Endothelial cell of umbilical vein (primary cell): ENCODE data around the gene ADGRL3. TPM values are rescaled to one million over a fixed set of nuclear protein-coding genes. Genes with fewer than 3 reads are reported as not detected.

Experiments used
- BruUV-seq: library from RNA; stranded (reverse); fragments of 400-500 nt; replicated peaks from 2 replicates; lab custom pipeline; 2021; lab: Mats Ljungman, UMichigan
- CTCF ChIA-PET: fragments of 300-600, 350-600 bp; sonication (Branson Sonifier 250); formaldehyde crosslinking; loops from one replicate; lab custom pipeline; 2021; ENCODE audit warnings: antibody characterized with exemption, inconsistent platforms; lab: Charles Lee
- POLR2A ChIA-PET: fragments of 300-600, 350-600 bp; sonication (Branson Sonifier 250); formaldehyde crosslinking; loops from one replicate; lab custom pipeline; 2021; ENCODE audit warnings: antibody characterized with exemption, inconsistent platforms; lab: Charles Lee
- DNase-seq: peaks from one replicate; pipeline ENCODE4 v3.0.0-alpha.2; 2011; ENCODE audit warnings: low read depth, low spot score
- FAIRE-seq: peaks from 2 replicates; lab custom pipeline; 2011; peaks lifted over from hg19 to GRCh38; lab: Jason Lieb, UNC
- H2AFZ ChIP-seq: 2 replicates; pipeline ENCODE4 v1.6.0; 2012; ENCODE audit warnings: low read depth, low read length, control low read depth, inconsistent platforms
- H3K27ac ChIP-seq: 2 replicates; pipeline ENCODE4 v1.5.1; 2011; ENCODE audit warnings: low read depth, mild to moderate bottlenecking, control low read depth, low read length, moderate library complexity; ENCODE audit not compliant: insufficient read depth
- H3K27me3 ChIP-seq, 2 experiments: 2 replicates each; pipeline versions ENCODE4 v1.6.0 to v1.6.1; 2011; ENCODE audit warnings: low read length in 2 of 2, mixed read lengths in 1 of 2; ENCODE audit not compliant: control insufficient read depth in 2 of 2, insufficient read depth in 2 of 2
- H3K36me3 ChIP-seq, 2 experiments: 2 replicates in 1 of 2; 3 replicates in 1 of 2; pipeline ENCODE4 v1.5.1; 2011; ENCODE audit warnings: low read length in 2 of 2, mild to moderate bottlenecking in 1 of 2, moderate library complexity in 1 of 2; ENCODE audit not compliant: control insufficient read depth in 2 of 2, insufficient read depth in 2 of 2; ENCODE audit errors: extremely low read depth in 1 of 2
- H3K4me1 ChIP-seq: 3 replicates; pipeline ENCODE4 v1.5.1; 2011; ENCODE audit warnings: mild to moderate bottlenecking, low read length; ENCODE audit not compliant: control insufficient read depth, insufficient read depth; ENCODE audit errors: extremely low read depth
- H3K4me2 ChIP-seq: 2 replicates; pipeline ENCODE4 v1.6.1; 2011; ENCODE audit warnings: low read length, control low read depth, mixed read lengths; ENCODE audit not compliant: insufficient read depth
- H3K4me3 ChIP-seq, 3 experiments: fragments of 200-600 bp in 1 of 3; sonication (generic), shearing (Covaris generic) in 1 of 3; replicated peaks in 1 of 3; 2 replicates each; pipeline ENCODE4 v1.5.1; 2011 to 2016; ENCODE audit warnings: control low read depth in 3 of 3, low read length in 3 of 3, mild to moderate bottlenecking in 2 of 3, inconsistent platforms in 1 of 3, low read depth in 1 of 3, moderate library complexity in 1 of 3; ENCODE audit not compliant: insufficient read depth in 1 of 3
- H3K79me2 ChIP-seq: 2 replicates; pipeline ENCODE4 v1.6.0; 2012; ENCODE audit warnings: low read length, inconsistent platforms; ENCODE audit not compliant: control insufficient read depth, insufficient read depth
- H3K9ac ChIP-seq: replicated peaks from 2 replicates; pipeline ENCODE3; 2011; ENCODE audit warnings: low read length, control low read depth; ENCODE audit not compliant: insufficient read depth; ENCODE audit errors: extremely low read depth
- H3K9me1 ChIP-seq: replicated peaks from 3 replicates; pipeline ENCODE4 v1.6.0; 2011; ENCODE audit warnings: mild to moderate bottlenecking, low read length; ENCODE audit not compliant: control insufficient read depth, insufficient read depth; ENCODE audit errors: extremely low read depth
- H3K9me3 ChIP-seq: replicated peaks from 2 replicates; pipeline ENCODE4 v1.5.1; 2012; ENCODE audit warnings: low read length, inconsistent platforms; ENCODE audit not compliant: control insufficient read depth, insufficient read depth
- H4K20me1 ChIP-seq: replicated peaks from 2 replicates; pipeline ENCODE3; 2011; ENCODE audit warnings: mild to moderate bottlenecking, low read length; ENCODE audit not compliant: control insufficient read depth, insufficient read depth; ENCODE audit errors: extremely low read depth
- EZH2 ChIP-seq: IDR thresholded peaks from 2 replicates; pipeline ENCODE4 v1.6.1; 2012; ENCODE audit warnings: borderline replicate concordance, low read depth, mild to moderate bottlenecking, moderate library complexity, low read length, inconsistent platforms; ENCODE audit not compliant: severe bottlenecking
- FOS ChIP-seq: IDR thresholded peaks from 2 replicates; pipeline ENCODE4 v1.6.1; 2011; ENCODE audit warnings: mild to moderate bottlenecking, low read length, moderate library complexity, borderline replicate concordance; ENCODE audit not compliant: insufficient read depth
- GATA2 ChIP-seq: IDR thresholded peaks from 2 replicates; pipeline ENCODE4 v1.7.0; 2011; ENCODE audit warnings: low read depth, mild to moderate bottlenecking, moderate library complexity, mixed read lengths, low read length; ENCODE audit not compliant: insufficient read length, insufficient read depth
- JUN ChIP-seq: IDR thresholded peaks from 2 replicates; pipeline ENCODE4 v1.6.1; 2011; ENCODE audit warnings: borderline replicate concordance, low read depth; ENCODE audit not compliant: insufficient read length, insufficient read depth
- POLR2A ChIP-seq: IDR thresholded peaks from 2 replicates; pipeline ENCODE4 v1.6.1; 2012; ENCODE audit warnings: low read depth, mild to moderate bottlenecking, control low read depth, low read length
- POLR2AphosphoS5 ChIP-seq: IDR thresholded peaks from 2 replicates; pipeline ENCODE4 v1.6.1; 2012; ENCODE audit warnings: low read depth, mild to moderate bottlenecking, control low read depth, low read length, moderate library complexity; ENCODE audit not compliant: insufficient read depth
- dilution Hi-C: fragments of 300-500 bp; cut with MboI; formaldehyde crosslinking; loops from one replicate; pipeline ENCODE4 v1.15.0; 2019; ENCODE audit warnings: low sequenced_read_pairs; ENCODE audit not compliant: extremely low pct_ligation_motif_present
- intact Hi-C: fragments of 100-400 bp; cut with micrococcal nuclease; formaldehyde crosslinking; loops from one replicate; pipeline ENCODE4 v1.10.0; 2022
- polyA plus RNA-seq, 4 experiments: library from polyadenylated mRNA; depleted of rRNA in 3 of 4; stranded (reverse) in 3 of 4; unstranded in 1 of 4; fragments of >200 nt; gene quantifications; 2 replicates each; pipeline versions ENCODE4 v1.2.1 to v1.2.3, GENCODE V29; 2011 to 2012; ENCODE audit warnings: missing spikeins in 1 of 4
- total RNA-seq: library from RNA; stranded (reverse); gene quantifications from 2 replicates; pipeline ENCODE4 v1.2.3, GENCODE V29; 2021
- TF ChIP-seq, protein P1 (sequence below), 2 donors: IDR thresholded peaks; 1 replicate in 1 of 2; 2 replicates in 1 of 2; pipeline ENCODE4 v1.5.1; 2011; ENCODE audit warnings: low read length in 2 of 2, mild to moderate bottlenecking in 2 of 2, moderate library complexity in 2 of 2, control low read depth in 1 of 2, inconsistent platforms in 1 of 2, low read depth in 1 of 2; ENCODE audit not compliant: insufficient read depth in 1 of 2; ENCODE audit errors: extremely low read depth in 1 of 2
- TF ChIP-seq, protein P2 (sequence below): IDR thresholded peaks from 2 replicates; pipeline ENCODE4 v1.6.1; 2011; ENCODE audit not compliant: insufficient read depth, insufficient read length

Gene ADGRL3
- total and polyA plus RNA-seq, 2 donors (not counting 3 experiments of a cell fraction or from before 2014, with no cell fraction given), result not detected

DNA sequence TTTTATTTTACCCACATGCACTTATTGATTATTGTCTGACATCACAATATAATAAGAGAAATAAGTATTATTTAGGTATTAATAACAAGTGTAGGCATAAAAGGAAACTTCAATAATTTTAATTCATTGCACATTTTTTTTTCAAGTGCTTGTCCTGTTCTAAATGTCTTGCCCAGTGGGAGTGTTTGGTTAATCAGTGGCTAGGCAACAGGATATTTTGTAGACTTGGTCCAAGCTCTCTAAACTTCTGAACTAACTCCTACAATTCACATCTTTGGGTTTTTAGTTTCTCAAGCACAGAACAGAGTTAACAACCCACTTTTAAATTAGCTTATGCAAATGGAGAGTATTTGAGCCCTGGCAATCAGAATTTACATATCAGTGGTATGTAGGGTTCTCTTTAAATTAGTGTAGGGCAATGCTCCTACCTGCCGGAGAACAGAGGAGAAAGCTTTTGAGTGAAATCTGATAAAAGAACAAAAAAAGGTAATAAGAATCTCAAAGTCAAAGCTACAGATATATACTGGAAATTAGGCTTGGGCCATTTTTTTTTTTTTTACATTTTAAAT lies 353.5 kb downstream of the ADGRL3 start:
- H3K79me2 ChIP-seq, result no peaks in the 10 kb centered on the region
- dilution Hi-C loops, result no loop called here
- H3K27ac ChIP-seq, result no peak overlapping the region
- no peak overlapping the region for H3K4me2 ChIP-seq
- ChIA-PET POLR2A (no interaction called here), CTCF (no interaction called here)
- no peak for TF ChIP-seq JUN
- no peak for TF ChIP-seq POLR2AphosphoS5
- no peaks in the 10 kb centered on the region for H3K27me3 ChIP-seq
- no peak overlapping the region for H2AFZ ChIP-seq
- no peaks in the 10 kb centered on the region for H3K9me3 ChIP-seq
- no peaks in the 10 kb centered on the region for H4K20me1 ChIP-seq
- no peak for DNase-seq
- no peaks in the 10 kb centered on the region for H3K4me1 ChIP-seq
- H3K4me3 ChIP-seq, result no peak overlapping the region
- H3K36me3 ChIP-seq, result no peaks in the 10 kb centered on the region
- no TSS peak for BruUV-seq
- H3K9ac ChIP-seq, result no peak overlapping the region
- no peaks in the 10 kb centered on the region for H3K9me1 ChIP-seq
- no peak for FAIRE-seq
- intact Hi-C loops, result no loop called here

DNA sequence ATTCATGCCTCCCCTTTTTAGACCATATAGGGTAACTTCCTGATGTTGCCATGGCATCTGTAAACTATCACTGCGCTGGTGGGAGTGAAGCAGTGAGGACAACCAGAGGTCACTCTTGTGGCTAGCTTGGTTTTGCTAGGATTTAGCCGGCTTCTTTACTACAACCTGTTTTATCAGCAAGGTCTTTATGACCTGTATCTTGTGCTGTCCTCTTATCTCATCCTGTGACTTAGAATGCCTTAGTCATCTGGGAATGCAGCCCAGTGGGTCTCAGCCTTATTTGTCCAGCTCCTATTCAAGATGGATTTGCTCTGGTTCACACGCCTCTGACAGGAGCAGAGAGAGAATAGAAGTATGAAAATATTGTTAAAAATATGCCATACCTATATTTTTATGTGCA lies 355.7 kb downstream of the ADGRL3 start:
- Histone ChIP-seq H3K9me3 (no peaks in the 10 kb centered on the region), H3K79me2 (no peaks in the 10 kb centered on the region), H3K9me1 (no peaks in the 10 kb centered on the region), H3K27me3 (no peaks in the 10 kb centered on the region), H3K9ac (no peak overlapping the region), H3K4me3 (no peak overlapping the region), H3K4me1 (no peaks in the 10 kb centered on the region), H3K4me2 (no peak overlapping the region), H2AFZ (no peak overlapping the region), H4K20me1 (no peaks in the 10 kb centered on the region), H3K27ac (no peak overlapping the region), H3K36me3 (no peaks in the 10 kb centered on the region)
- BruUV-seq, result no TSS peak
- TF ChIP-seq GATA2 (peak; percentile 69), FOS (no peak), JUN (no peak), EZH2 (no peak), POLR2AphosphoS5 (no peak), POLR2A (no peak)
- TF ChIP-seq, protein P1, sequence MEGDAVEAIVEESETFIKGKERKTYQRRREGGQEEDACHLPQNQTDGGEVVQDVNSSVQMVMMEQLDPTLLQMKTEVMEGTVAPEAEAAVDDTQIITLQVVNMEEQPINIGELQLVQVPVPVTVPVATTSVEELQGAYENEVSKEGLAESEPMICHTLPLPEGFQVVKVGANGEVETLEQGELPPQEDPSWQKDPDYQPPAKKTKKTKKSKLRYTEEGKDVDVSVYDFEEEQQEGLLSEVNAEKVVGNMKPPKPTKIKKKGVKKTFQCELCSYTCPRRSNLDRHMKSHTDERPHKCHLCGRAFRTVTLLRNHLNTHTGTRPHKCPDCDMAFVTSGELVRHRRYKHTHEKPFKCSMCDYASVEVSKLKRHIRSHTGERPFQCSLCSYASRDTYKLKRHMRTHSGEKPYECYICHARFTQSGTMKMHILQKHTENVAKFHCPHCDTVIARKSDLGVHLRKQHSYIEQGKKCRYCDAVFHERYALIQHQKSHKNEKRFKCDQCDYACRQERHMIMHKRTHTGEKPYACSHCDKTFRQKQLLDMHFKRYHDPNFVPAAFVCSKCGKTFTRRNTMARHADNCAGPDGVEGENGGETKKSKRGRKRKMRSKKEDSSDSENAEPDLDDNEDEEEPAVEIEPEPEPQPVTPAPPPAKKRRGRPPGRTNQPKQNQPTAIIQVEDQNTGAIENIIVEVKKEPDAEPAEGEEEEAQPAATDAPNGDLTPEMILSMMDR (IDR thresholded peaks at IDR 0.05; ENCODE audit: extremely low read depth in 1 of 2, insufficient read depth in 1 of 2, low read depth in 1 of 2, low read length in 2 of 2), result no peak
- TF ChIP-seq, protein P2, sequence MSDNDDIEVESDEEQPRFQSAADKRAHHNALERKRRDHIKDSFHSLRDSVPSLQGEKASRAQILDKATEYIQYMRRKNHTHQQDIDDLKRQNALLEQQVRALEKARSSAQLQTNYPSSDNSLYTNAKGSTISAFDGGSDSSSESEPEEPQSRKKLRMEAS, result no peak
- ChIA-PET CTCF (no interaction called here), POLR2A (no interaction called here)
- dilution Hi-C loops, result no loop called here
- FAIRE-seq (no peak), DNase-seq (peak; percentile 19)
- intact Hi-C loops, result no loop called here
